Measurements from ENCODE around the gene DNAJB13.

DNAJB13 gene

DNA sequence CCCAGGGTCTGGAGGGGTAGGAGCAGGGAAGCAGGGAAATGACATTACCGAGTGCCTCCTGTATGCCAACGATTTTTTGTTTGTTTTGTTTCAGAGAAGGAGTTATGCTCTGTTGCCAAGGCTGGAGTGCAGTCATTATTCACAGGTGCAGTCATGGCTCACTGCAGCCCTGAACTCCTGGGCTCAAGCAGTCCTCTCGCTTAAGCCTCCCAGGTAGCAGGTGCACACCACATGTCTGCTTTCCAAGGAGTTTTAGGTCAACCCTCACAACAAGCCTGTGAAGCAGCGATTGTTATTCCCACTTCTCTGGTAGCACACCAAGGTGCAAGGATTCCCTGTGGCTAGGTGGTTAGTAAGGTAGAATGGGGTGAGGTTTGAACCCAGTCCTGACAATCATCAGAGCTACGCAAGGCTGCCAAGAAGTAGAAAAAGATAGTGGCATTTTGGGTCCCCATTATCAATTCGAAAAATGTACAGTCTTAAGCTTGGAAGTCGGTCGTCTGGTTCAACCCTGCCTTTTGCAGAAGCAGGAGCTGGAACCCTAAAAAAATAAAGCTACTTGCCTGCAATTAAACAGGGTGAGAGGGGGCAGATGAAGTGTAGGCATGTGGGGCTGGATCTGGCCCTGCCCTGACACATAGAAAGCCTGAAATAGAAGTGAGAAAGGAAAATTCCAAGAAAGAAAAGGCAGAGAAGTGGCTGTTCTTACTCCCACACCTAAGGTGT lies 48.9 kb downstream of the DNAJB13 start:
- DNase-seq (ENCODE audit: low read depth) = no peak
- no peak for TF ChIP-seq CTCF (IDR thresholded peaks at IDR 0.05; ENCODE audit: low read depth, low read length, missing control alignments)
- H3K4me3 ChIP-seq (ENCODE audit: low read depth, low read length) = no peak overlapping the region

- no peak overlapping the region for H3K4me3 ChIP-seq (ENCODE audit: low read depth, low read length)
- TF ChIP-seq CTCF (IDR thresholded peaks at IDR 0.05; ENCODE audit: low read depth, low read length, missing control alignments) = no peak
- DNase-seq (ENCODE audit: low read depth) = no peak
Measured at GRCh38 chr11:74000307-74001133, 49.7 kb downstream of the DNAJB13 start.

GRCh38 chr11:74001822-74002286 lies 51.0 kb downstream of the DNAJB13 start:
- TF ChIP-seq CTCF (IDR thresholded peaks at IDR 0.05; ENCODE audit: low read depth, low read length, missing control alignments) = no peak
- no peak overlapping the region for H3K4me3 ChIP-seq (ENCODE audit: low read depth, low read length)
- DNase-seq (ENCODE audit: low read depth) = no peak

DNA sequence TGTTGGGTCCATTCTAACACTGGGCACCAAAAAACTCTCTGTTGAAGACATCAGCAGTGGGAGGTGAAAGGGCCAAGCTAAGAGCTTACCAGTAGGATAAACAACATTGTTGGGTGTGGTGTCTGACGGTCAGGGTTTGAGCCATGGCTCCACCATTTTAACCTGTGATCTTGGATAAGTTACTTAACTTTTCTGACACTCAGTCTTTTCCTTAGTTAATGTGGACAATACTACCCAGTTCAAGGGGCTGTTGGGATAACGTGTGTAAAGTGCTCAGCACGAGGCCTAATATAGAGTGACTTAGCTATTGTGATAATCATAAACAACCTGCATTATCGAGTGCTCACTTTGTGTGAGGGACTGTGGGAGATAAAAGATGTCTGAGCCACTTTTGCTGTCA lies 52.0 kb downstream of the DNAJB13 start:
- H3K4me3 ChIP-seq (ENCODE audit: low read depth, low read length) = no peak overlapping the region
- no peak for DNase-seq (ENCODE audit: low read depth)
- no peak for TF ChIP-seq CTCF (IDR thresholded peaks at IDR 0.05; ENCODE audit: low read depth, low read length, missing control alignments)

DNA sequence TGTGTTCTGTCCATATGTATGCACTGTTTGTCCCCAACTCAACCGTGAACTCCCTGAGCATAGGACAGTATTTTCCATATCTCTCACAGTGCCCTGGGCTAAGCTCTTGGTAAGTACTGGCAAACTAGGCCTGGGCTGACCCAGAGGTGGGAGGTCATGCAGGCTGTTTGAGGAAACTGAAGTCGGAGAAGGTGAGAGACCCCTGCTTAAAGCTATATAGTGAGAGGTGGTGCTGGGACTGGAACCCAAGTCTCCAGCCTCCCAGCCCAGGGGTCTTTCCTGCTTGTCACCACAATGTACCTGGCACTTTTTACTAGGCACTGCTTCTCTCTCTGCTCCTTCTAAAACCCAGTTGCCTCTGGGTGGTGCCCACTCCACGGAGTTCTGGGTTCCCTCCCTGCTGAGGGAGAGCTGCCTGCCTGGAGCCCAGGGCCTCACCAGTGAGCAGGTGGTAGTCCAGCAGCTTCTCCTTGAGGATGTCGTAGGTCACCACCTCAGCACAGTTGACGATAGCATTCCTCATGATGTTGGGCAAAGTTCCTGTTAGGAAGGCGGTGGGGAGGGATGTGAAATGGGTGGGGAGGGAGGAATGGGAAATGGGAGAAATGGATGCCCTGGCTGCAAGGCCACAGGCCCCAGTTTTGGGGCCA lies 53.3 kb downstream of the DNAJB13 start:
- TF ChIP-seq CTCF (IDR thresholded peaks at IDR 0.05; ENCODE audit: low read depth, low read length, missing control alignments) = no peak
- H3K4me3 ChIP-seq (ENCODE audit: low read depth, low read length) = no peak overlapping the region
- DNase-seq (ENCODE audit: low read depth) = no peak

GRCh38 chr11:74004759-74005615 lies 54.2 kb downstream of the DNAJB13 start:
- H3K4me3 ChIP-seq (ENCODE audit: low read depth, low read length) = no peak overlapping the region
- no peak for TF ChIP-seq CTCF (IDR thresholded peaks at IDR 0.05; ENCODE audit: low read depth, low read length, missing control alignments)
- no peak for DNase-seq (ENCODE audit: low read depth)
